Activated naive CD4-positive, alpha-beta T cell treated with anti-CD3 and anti-CD28 coated beads, Interleukin-2, amount 50 U/mL, for 16 hours (primary cell): ENCODE results near the gene WHAMM.
"Not testable (repeated sequence)": the region's sequence is repeated elsewhere in the genome, so short reads cannot be mapped to it uniquely, and the experiment has no call there.

Source experiments
- DNase-seq: peaks from one replicate; pipeline ENCODE4 v3.0.0-alpha.2; 2020

WHAMM gene

GRCh38 chr15:82803793-82804574 lies 5.4 kb upstream of the WHAMM start:
- no peak for DNase-seq

- DNase-seq = no peak
These were observed 4.9 kb upstream of the WHAMM start for GRCh38 chr15:82804575-82804949.

GRCh38 chr15:82805994-82806406 lies 3.4 kb upstream of the WHAMM start, which contains the start of gene FSD2:
TSS of gene FSD2 (minus strand) at chr15:82806069. CDS start at chr15:82787390, 18,679 bp downstream.
- no peak for DNase-seq

- no peak for DNase-seq
These were observed 1.4 kb upstream of the WHAMM start for GRCh38 chr15:82807920-82808633.

- DNase-seq = no peak
These were observed 790 bp upstream of the WHAMM start for GRCh38 chr15:82808634-82809041.

DNA sequence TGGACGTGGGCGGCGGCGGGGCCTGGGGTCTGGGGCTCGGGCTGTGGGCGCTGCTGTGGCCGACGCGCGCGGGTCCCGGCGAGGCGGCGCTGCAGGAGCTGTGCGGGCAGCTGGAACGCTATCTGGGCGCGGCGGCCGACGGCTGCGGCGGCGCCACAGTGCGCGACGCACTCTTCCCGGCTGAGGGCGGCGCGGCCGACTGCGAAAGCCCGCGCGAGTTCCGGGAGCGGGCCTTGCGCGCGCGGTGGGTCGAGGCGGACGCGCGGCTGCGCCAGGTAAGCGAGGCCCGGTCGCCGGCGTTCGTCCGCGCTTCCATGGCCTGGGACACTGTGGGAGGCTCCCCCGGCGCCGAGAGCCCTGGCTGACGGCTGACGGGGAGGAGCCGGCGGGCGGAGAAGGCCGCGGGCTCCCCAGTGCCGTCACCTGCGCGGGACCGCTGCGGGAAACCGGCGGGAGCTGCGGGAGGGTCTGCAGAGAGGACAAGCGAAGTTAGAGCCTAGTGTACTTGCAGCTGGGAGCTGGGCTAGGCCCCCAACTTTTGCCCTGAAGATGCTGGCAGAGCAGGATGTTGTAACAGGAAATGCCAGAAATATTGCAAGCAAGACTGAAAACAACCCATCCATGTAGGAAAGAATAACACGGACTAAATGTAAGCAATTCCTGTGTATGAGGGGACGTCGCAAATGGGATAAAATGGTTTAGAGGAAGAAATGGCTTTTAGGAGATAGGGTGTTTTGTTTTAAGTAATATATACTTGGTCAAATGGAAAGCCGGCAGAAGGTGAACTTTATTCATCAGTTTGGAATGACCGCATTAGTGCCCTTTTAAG lies 847 bp downstream of the WHAMM start:
- no peak for DNase-seq

- peak; percentile 36 for DNase-seq
These were observed 1.5 kb downstream of the WHAMM start for GRCh38 chr15:82810890-82811426.

DNA sequence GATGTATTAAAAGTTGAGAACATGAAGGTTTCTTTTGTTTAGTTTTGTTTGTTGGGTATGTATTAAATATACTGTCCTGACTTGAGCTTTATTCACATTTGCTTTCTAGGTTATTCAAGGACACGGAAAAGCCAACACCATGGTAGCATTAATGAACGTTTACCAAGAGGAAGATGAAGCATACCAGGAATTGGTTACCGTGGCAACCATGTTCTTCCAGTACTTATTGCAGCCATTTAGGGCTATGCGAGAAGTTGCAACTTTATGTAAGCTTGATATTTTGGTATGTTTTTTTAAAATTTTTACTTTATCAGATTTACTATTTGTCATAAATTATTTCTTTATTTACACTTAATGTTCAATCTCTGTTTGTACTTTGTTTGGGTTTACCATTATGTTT lies 3.6 kb downstream of the WHAMM start:
- no peak for DNase-seq

GRCh38 chr15:82820128-82820527 lies 10.7 kb downstream of the WHAMM start:
- DNase-seq = no peak

DNA sequence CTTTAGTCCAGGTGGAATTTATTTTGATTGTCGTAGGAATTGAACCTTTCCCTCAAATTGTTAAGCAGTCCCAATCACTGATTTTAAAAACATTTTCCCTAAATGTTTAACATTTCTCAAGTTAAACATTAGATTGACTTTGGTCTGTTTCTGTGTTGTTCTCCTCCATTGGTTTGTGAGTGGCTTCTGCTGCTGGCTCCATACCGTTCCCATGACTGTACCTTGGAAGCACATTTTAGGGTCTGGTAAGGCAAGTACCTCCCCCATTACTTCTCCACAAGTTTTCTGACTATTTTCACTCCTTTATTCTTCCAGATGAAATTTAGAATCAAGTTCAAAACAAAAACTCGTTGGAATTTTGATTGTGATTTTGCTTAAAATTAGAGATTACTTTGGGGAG lies 12.0 kb downstream of the WHAMM start:
- DNase-seq = not testable (repeated sequence)

- DNase-seq = not testable (repeated sequence)
These were observed 12.4 kb downstream of the WHAMM start for GRCh38 chr15:82821851-82822250.

DNA sequence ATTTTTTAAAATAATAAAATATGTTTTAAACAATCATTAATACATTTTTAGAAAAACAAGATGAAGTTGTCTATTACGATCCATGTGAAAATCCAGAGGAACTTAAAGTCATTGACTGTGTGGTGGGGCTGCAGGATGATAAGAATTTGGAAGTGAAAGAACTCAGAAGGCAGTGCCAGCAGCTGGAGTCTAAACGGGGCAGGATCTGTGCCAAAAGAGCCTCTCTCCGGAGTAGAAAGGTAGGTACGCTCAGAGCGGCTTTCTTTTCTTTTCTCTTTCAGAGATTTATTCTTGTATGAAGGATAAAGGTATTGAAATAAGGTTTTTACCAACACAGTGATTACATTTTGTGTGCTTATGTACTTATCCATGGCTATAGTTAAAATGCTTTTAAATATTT lies 13.6 kb downstream of the WHAMM start:
- DNase-seq = no peak

- no peak for DNase-seq
These were observed 18.6 kb downstream of the WHAMM start for GRCh38 chr15:82828075-82828474.

DNA sequence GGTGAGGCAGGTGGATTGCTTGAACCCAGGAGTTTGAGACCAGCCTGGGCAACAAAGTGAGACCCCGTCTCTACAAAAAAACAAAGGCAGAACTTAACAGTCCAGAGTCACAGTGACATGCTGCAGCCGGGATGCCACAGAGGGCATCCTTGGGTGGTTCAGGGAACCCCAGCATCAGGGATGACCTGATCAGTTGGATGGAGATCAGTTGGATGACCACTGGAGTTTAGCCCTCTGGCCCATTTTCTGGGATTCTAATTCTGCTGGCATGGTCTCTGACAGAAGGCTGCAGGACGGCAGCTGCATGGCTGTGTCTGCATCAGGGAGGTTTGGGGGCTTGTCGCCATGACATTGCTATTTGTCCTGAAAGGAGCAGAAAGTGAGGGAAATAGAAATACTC lies 19.8 kb downstream of the WHAMM start:
- DNase-seq = no peak

- no peak for DNase-seq
These were observed 21.2 kb downstream of the WHAMM start for GRCh38 chr15:82830427-82831173.

GRCh38 chr15:82831894-82832600 lies 22.6 kb downstream of the WHAMM start:
- no peak for DNase-seq

DNA sequence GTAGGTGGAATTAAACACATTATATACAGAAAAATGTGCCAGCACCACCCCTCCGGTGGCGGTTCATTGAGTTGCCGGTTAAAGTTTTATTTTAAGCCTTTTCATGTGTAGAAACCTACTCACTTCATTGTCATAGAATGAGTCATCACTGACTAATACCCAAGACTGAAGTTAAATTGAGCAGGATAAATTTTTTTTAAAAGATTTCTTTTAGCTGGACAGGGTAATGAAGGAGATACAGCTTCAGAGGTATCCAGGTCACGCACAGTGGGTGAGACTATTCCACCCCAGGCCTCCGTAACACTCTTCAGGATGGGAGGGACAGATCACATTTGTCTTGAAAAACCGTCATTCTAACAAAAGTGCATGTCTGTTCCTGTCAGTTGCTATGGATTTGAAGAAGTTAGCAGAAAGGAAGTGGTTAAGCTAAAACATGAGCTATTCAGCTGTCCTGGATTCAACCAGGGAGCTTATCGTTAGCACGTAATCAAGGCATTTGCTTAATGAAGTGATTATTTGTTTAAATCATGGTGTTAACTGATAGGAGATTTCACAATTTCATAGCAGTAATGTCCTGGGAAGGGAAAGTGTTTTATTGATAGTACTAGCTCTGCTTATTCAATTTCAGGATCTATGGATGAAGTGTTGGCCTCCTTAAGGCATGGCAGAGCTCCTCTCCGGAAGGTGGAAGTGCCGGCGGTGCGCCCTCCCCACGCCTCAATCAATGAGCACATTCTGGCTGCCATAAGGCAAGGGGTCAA lies 23.4 kb downstream of the WHAMM start:
- DNase-seq = peak; percentile 55

GRCh38 chr15:82833362-82833682 lies 23.9 kb downstream of the WHAMM start:
- DNase-seq = no peak

- no peak for DNase-seq
These were observed 26.0 kb downstream of the WHAMM start for GRCh38 chr15:82835391-82835917.

DNA sequence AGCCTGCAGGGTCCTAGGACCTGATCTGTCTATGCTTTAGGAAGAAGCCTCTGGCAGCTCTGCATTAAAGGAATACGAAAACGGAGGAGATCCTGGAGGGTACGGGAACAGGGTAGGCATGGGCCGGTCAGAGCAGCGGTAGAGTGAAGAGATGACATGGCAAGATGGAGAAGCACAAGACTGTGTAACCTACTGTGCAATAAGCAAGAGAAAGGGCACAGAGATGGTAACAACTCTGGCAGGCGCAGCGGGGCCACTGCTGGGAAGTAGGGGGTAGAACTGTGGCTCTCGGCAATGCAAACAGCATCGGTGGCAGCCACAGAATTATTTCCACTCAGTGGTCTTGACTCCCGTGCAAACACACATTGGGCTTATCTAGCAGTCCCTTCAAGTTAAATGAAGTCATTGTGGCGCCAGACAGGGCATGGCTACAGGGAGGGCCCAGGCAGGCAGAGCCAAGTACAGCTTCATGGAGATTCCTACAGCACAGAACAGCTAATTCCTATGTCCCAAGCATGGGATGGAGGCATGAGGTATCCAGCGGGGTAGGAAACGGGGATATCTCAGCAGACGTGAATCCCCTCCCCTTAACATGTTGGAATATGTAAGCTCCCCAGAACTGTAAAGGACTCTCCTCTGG lies 28.8 kb downstream of the WHAMM start:
- DNase-seq = no peak
